Adrenal gland (tissue), 5 donors: ENCODE results near the gene RPS6KC1.

Experiments used
- CTCF ChIP-seq, 6 experiments: fragments of 450-650 bp in 4 of 6; fragments of 200-600 bp in 2 of 6; sonication (generic) in 1 of 6; IDR thresholded peaks; 1 replicate in 5 of 6; 2 replicates in 1 of 6; pipeline versions ENCODE4 v1.5.1 to v1.8.0; 2016 to 2021; ENCODE audit warnings: antibody characterized with exemption in 6 of 6, mild to moderate bottlenecking in 2 of 6, moderate library complexity in 1 of 6
- POLR2A ChIP-seq, 2 donors: fragments of 450-650 bp; IDR thresholded peaks; one replicate each; pipeline ENCODE4 v1.6.1; 2017; ENCODE audit warnings: antibody characterized with exemption in 2 of 2, mild to moderate bottlenecking in 2 of 2, moderate library complexity in 1 of 2
- donor health status: DM: no; HTN: no; CAD: no.

DNA sequence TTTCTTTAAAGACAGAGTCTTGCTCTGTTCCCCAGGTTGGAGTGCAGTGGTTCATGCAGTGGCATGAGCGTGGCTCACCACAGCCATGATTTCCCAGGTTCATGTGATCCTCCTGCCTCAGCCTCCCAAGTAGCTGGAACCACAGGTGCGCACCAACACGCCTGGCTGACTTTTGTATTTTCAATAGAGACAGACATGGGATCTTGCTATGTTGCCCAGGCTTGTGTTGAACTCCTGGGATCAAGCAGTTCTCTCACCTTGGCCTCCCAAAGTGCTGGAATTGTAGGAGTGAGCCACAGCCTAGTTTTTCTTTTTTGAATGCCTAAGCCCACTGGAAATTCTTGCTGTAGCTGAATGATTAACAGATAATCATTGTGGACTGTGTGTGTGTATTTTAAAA, 113.5 kb downstream of the RPS6KC1 start:
- TF ChIP-seq POLR2A (IDR thresholded peaks at IDR 0.05): no peak
- TF ChIP-seq CTCF (IDR thresholded peaks at IDR 0.05): no peak
